AG08396 (cell line): Measurements from ENCODE around the gene ZMIZ2.
"Not testable (repeated sequence)": the region's sequence is repeated elsewhere in the genome, so short reads cannot be mapped to it uniquely, and the experiment has no call there.

Experiments used
- DNase-seq: peaks from one replicate; pipeline ENCODE4 v3.0.0; 2012; ENCODE audit warnings: low spot score, mixed read lengths

The ZMIZ2 gene

DNA sequence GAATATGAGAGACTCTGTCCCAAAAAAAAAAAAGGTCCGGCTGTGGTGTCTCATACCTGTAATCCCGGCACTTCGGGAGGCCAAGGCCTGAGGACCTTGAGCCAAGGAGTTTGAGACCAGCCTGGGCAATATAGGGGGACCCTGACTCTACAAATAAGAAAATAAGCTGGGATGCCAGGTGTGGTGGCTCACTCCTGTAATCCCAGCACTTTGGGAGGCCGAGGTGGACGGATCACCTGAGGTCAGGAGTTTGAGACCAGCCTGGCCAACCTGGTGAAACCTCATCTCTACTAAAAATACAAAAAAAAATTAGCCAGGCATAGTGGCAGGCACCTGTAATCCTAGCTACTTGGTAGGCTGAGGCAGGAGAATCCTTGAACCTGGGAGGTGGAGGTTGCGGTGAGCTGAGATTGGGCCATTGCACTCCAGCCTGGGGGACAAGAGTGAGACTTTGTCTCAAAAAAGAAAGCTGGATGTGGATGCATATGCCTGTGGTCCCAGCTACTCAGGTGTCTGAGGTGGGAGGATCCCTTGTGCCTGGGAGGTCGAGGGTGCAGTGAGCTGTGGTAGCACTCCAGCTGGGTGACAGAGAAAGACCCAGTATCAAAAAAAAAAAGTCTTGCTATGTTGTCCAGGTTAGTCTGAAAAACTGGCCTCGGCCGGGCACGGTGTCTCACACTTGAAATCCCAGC is 55.3 kb downstream of the ZMIZ2 start:
- DNase-seq = not testable (repeated sequence)

DNA sequence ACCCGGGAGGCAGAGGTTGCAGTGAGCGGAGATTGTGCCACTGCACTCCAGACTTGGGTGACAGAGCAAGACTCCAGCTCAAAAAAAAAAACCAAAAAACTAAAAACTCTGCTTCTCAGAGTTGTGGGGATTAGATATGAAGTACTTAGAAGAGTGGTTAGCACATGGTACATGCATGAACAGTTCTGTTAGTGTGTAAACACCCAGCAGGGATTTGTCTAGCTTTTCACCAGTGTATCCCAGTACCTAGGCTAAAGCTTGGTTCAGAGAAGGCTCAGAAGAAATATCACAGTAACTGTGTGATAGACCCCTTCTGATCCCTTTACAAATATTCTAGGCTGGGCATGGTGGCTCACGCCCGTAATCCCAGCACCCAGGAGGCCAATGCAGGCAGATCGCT is 57.3 kb downstream of the ZMIZ2 start:
- DNase-seq = no peak

DNA sequence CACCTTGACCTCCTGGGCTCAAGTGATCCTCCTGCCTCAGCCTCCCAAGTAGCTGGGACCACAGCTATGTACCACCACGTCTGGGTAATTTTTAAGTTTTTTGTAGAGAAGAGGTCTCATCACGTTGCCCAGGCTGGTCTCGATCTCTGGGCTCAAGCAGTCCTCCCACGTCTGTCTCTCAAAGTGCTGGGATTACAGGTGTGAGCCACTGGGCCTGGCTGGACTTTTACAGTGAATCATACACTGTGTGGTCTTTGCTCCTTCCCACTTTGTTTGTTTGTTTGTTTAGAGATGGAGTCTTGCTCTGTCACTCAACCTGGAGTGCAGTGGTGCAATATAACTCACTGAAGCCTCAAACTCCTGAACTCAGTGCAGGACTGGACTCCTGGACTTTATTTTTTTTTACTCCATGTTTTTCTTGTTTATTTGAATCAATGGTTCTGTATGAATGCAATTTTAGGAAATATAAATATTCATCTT is 60.3 kb downstream of the ZMIZ2 start:
- DNase-seq = no peak

DNA sequence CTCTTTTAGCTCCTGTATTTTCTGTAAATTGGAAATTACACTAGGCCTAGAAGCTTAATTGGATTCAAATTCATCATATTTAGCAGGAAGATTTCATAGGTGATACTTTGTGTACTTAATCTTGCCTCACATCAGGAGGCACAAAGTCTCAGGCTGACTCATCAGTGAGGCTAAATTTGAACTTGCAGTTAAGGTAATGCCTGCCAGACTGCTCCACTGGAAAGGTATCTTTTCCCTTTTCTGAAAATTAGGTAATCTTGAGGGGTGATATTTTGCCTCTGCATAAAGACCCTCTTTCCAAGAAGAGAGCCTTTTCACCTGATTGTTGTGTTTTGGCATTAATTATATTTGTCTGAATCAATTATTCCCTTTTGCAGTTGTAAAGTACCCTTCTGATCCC is 62.4 kb downstream of the ZMIZ2 start:
- no peak for DNase-seq

GRCh38 chr7:44811571-44811970 is 62.9 kb downstream of the ZMIZ2 start:
- no peak for DNase-seq

DNA sequence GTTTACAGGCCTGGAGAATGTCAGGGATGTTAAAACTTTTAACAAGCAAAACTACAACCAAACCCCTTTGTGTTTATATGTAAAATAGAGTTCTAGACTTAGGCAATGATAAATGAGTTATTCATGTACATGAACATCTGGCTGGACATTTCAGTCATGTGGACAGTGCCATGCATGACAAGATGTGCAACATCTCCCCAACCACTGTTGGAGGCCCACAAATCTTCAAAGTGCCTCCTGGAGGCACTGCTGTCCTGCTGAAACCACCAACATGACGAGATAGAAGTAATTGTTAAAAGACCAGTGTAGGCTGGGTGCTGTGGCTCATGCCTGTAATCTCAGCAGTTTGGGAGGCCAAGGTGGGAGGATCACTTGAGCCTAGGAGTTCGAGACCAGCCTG is 66.3 kb downstream of the ZMIZ2 start:
- no peak for DNase-seq

GRCh38 chr7:44819292-44819691 is 70.6 kb downstream of the ZMIZ2 start:
- DNase-seq = no peak
